Choroid plexus epithelial cell (primary cell): ENCODE data around the gene UVRAG.

Source experiments
- DNase-seq: peaks from one replicate; pipeline ENCODE4 v3.0.0-alpha.2; 2010; ENCODE audit warnings: low read depth
- H3K4me3 ChIP-seq: 2 replicates; pipeline ENCODE4 v1.5.1; 2011; ENCODE audit warnings: low read depth, mild to moderate bottlenecking, control low read depth, low read length, moderate library complexity
- TF ChIP-seq, protein P1 (sequence below): conservative IDR thresholded peaks from 2 replicates; pipeline ENCODE4 v1.5.1; 2011; ENCODE audit warnings: low read depth, mild to moderate bottlenecking, control low read depth, inconsistent platforms, low read length, moderate library complexity

UVRAG gene

DNA sequence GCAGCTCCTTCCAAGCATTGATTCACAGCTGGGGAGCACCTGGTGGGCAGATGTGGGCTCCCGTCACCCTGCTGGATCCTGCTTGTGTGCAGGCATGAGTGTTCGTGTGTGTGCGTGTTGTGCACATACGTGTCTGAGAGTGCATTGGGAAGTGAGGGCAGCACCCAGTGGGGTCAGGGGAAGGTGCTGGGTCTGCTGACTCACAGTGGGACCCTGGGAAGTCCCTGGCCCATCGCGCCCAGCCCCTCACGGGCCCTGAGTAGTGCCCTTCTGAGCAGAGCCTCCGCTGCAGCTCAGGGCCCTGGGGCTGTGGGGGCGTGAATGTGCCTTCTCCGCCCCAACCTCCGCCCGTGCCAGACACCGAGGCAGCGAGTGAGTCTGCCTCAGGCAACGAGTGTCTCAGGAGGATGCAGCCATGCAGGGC is 354.5 kb downstream of the UVRAG start:
- no peak for DNase-seq
- TF ChIP-seq, protein P1, sequence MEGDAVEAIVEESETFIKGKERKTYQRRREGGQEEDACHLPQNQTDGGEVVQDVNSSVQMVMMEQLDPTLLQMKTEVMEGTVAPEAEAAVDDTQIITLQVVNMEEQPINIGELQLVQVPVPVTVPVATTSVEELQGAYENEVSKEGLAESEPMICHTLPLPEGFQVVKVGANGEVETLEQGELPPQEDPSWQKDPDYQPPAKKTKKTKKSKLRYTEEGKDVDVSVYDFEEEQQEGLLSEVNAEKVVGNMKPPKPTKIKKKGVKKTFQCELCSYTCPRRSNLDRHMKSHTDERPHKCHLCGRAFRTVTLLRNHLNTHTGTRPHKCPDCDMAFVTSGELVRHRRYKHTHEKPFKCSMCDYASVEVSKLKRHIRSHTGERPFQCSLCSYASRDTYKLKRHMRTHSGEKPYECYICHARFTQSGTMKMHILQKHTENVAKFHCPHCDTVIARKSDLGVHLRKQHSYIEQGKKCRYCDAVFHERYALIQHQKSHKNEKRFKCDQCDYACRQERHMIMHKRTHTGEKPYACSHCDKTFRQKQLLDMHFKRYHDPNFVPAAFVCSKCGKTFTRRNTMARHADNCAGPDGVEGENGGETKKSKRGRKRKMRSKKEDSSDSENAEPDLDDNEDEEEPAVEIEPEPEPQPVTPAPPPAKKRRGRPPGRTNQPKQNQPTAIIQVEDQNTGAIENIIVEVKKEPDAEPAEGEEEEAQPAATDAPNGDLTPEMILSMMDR: no peak

GRCh38 chr11:76170468-76170867 is 355.5 kb downstream of the UVRAG start:
- H3K4me3 ChIP-seq: no peak overlapping the region
- TF ChIP-seq, protein P1: no peak

More for the DNA sequence above, 354.5 kb downstream of the UVRAG start:
- no peak overlapping the region for H3K4me3 ChIP-seq

GRCh38 chr11:76172583-76172982 is 357.6 kb downstream of the UVRAG start:
- H3K4me3 ChIP-seq: no peak overlapping the region
- TF ChIP-seq, protein P1: no peak
- DNase-seq: no peak

More at GRCh38 chr11:76170468-76170867, 355.5 kb downstream of the UVRAG start:
- DNase-seq: no peak

- H3K4me3 ChIP-seq: no peak overlapping the region
- TF ChIP-seq, protein P1: no peak
- DNase-seq: no peak
Observed at GRCh38 chr11:76173663-76174062, 358.7 kb downstream of the UVRAG start.

DNA sequence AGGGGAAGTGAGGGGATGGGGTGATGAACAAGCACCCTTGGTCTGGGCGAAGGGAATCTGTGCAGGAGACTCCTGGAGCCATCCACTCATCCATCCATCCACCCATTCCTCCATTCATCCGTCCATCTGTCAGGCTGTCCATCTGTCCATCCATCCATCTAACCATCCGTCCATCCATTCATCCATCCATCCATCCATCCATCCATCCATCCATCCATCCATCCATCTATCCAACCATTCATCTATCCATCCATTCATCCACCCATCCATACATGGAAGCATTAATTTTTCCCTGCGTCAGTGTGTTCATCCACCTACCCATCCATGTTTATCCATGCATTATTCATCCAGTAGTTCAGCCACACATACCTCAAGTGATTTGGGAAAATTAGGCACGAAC is 359.3 kb downstream of the UVRAG start:
- H3K4me3 ChIP-seq: no peak overlapping the region
- no peak for DNase-seq
- TF ChIP-seq, protein P1: no peak

- no peak overlapping the region for H3K4me3 ChIP-seq
- no peak for DNase-seq
- TF ChIP-seq, protein P1: no peak
Observed at GRCh38 chr11:76175783-76176182, 360.8 kb downstream of the UVRAG start.

DNA sequence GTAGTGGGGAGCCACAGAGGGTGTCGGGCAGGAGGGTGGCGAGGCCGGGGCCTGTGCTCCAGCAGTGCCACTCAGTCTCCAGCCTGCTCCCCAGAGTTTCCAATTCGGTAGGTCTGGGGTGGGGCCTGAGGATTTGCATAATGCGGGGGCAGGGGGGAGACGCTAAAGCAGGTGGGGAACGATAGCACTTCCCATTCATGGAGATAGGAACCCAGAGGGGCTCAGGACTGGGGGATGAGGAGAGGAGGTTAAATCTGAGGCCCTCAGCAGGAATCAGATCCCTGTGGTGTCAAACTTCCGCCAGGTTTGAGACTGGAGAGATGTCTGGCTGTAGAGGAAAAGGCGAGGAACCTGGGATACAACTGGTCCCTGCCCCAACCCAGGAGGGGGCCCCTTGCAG is 361.5 kb downstream of the UVRAG start:
- no peak for DNase-seq
- TF ChIP-seq, protein P1: no peak

More for the DNA sequence above, 361.5 kb downstream of the UVRAG start:
- no peak overlapping the region for H3K4me3 ChIP-seq
